ENCODE data around the gene SSH2. TPM values are rescaled to one million over a fixed set of nuclear protein-coding genes. Genes with fewer than 3 reads are reported as not detected.

SSH2 gene
- total and polyA plus RNA-seq, 2 donors (not counting 1 experiment from before 2014, with no cell fraction given), result 51.5 to 183 TPM

- Mint-ChIP-seq H3K4me1 (peaks cover 81% of the 10 kb centered on the region), H3K9me3 (ENCODE audit: insufficient read depth) (no peaks in the 10 kb centered on the region), H3K27me3 (no peaks in the 10 kb centered on the region), H3K27ac (peak overlapping the region; percentile 39), H3K4me3 (peak overlapping the region; percentile 8)
- no peak overlapping the region for H3K4me3 ChIP-seq (ENCODE audit: control extremely low read depth in 1 of 5, extremely low read depth in 1 of 5, insufficient read depth in 1 of 5, low read depth in 2 of 5, low read length in 4 of 5)
- ATAC-seq (ENCODE audit: low read depth) (no peak), DNase-seq (no peak)
- peaks cover 52 to 72% of the 10 kb centered on the region in 2 donors for H3K4me1 ChIP-seq (ENCODE audit: control insufficient read depth in 2 of 2, insufficient read depth in 2 of 2, low read length in 2 of 2)
- no peak overlapping the region for H3K4me2 ChIP-seq (replicated peaks; ENCODE audit: low read depth, low read length, poor library complexity, severe bottlenecking)
- peaks cover 0 to 10% (median 3%) of the 10 kb centered on the region in 3 donors for H3K9me3 ChIP-seq (ENCODE audit: control extremely low read depth in 1 of 3, control insufficient read depth in 2 of 3, insufficient read depth in 1 of 3, low read length in 2 of 3)
- H3K27me3 ChIP-seq (replicated peaks in 1 of 4; ENCODE audit: control extremely low read depth in 1 of 4, control insufficient read depth in 3 of 4, insufficient read depth in 4 of 4, low read length in 3 of 4), result no peaks in the 10 kb centered on the region
- H3K9ac ChIP-seq (ENCODE audit: low read length), result no peak overlapping the region
- H2AFZ ChIP-seq (ENCODE audit: insufficient read depth, low read depth, low read length, poor library complexity, severe bottlenecking), result no peak overlapping the region
- CTCF ChIA-PET, result interaction anchor here (0.7 to 4.2 kb wide), 3 partner anchors 50 to 220 kb away, joined by 3 to 16 read pairs (median 4); no protein-coding TSS in a partner anchor
- POLR2A ChIA-PET, result interaction anchor here (0.6 to 3.6 kb wide), 3 partner anchors 12 to 57 kb away, joined by 4 to 18 read pairs (median 7); no protein-coding TSS in a partner anchor
- H3K79me2 ChIP-seq (ENCODE audit: control insufficient read depth, insufficient read depth, low read length), result peaks cover 91% of the 10 kb centered on the region
- no peaks in the 10 kb centered on the region for H4K20me1 ChIP-seq (ENCODE audit: control insufficient read depth, insufficient read depth, low read length, poor library complexity, severe bottlenecking)
- WGBS (ENCODE audit: insufficient coverage), result 84% methylated on average over 3 of the region's 5 CpGs
- peak overlapping the region; percentile 15 to 31 for H3K27ac ChIP-seq (ENCODE audit: low read length in 2 of 2)
- intact Hi-C loops (cut with micrococcal nuclease), result no loop called here
- TF ChIP-seq EZH2 (IDR thresholded peaks at IDR 0.05; ENCODE audit: borderline replicate concordance, insufficient read depth, low read depth, low read length, poor library complexity, severe bottlenecking) (no peak), CTCF (IDR thresholded peaks at IDR 0.05) (no peak)
- peaks cover 4% of the 10 kb centered on the region in 2 experiments for H3K36me3 ChIP-seq (replicated peaks in 1 of 2; ENCODE audit: control extremely low read depth in 1 of 2, control insufficient read depth in 1 of 2, extremely low read depth in 1 of 2, insufficient read depth in 2 of 2, low read length in 1 of 2)
These were observed 219.1 kb downstream of the SSH2 start for GRCh38 chr17:29710891-29711418.

- Histone ChIP-seq H3K27ac (ENCODE audit: low read length in 2 of 2) (peak overlapping the region; percentile 15 to 31), H3K36me3 (replicated peaks in 1 of 2; ENCODE audit: control extremely low read depth in 1 of 2, control insufficient read depth in 1 of 2, extremely low read depth in 1 of 2, insufficient read depth in 2 of 2, low read length in 1 of 2) (peaks cover 0 to 4% of the 10 kb centered on the region in 2 experiments), H3K79me2 (ENCODE audit: control insufficient read depth, insufficient read depth, low read length) (peaks cover 89% of the 10 kb centered on the region), H3K9ac (ENCODE audit: low read length) (no peak overlapping the region), H2AFZ (ENCODE audit: insufficient read depth, low read depth, low read length, poor library complexity, severe bottlenecking) (no peak overlapping the region), H3K27me3 (replicated peaks in 1 of 4; ENCODE audit: control extremely low read depth in 1 of 4, control insufficient read depth in 3 of 4, insufficient read depth in 4 of 4, low read length in 3 of 4) (no peaks in the 10 kb centered on the region), H4K20me1 (ENCODE audit: control insufficient read depth, insufficient read depth, low read length, poor library complexity, severe bottlenecking) (no peaks in the 10 kb centered on the region), H3K4me2 (replicated peaks; ENCODE audit: low read depth, low read length, poor library complexity, severe bottlenecking) (no peak overlapping the region), H3K4me1 (ENCODE audit: control insufficient read depth in 2 of 2, insufficient read depth in 2 of 2, low read length in 2 of 2) (peaks cover 53 to 73% of the 10 kb centered on the region in 2 donors), H3K4me3 (ENCODE audit: control extremely low read depth in 1 of 5, extremely low read depth in 1 of 5, insufficient read depth in 1 of 5, low read depth in 2 of 5, low read length in 4 of 5) (no peak overlapping the region), H3K9me3 (ENCODE audit: control extremely low read depth in 1 of 3, control insufficient read depth in 2 of 3, insufficient read depth in 1 of 3, low read length in 2 of 3) (peaks cover 0 to 10% (median 3%) of the 10 kb centered on the region in 3 donors)
- Mint-ChIP-seq H3K27ac (peak overlapping the region; percentile 39), H3K9me3 (ENCODE audit: insufficient read depth) (no peaks in the 10 kb centered on the region), H3K4me3 (no peak overlapping the region), H3K27me3 (no peaks in the 10 kb centered on the region), H3K4me1 (peaks cover 79% of the 10 kb centered on the region)
- CTCF ChIA-PET, result interaction anchor here (4.2 kb wide), 1 partner anchor 69 kb away, joined by 16 read pairs; no protein-coding TSS in a partner anchor
- DNase-seq (no peak), ATAC-seq (ENCODE audit: low read depth) (no peak)
- no peak for TF ChIP-seq CTCF (IDR thresholded peaks at IDR 0.05)
- no peak for TF ChIP-seq EZH2 (IDR thresholded peaks at IDR 0.05; ENCODE audit: borderline replicate concordance, insufficient read depth, low read depth, low read length, poor library complexity, severe bottlenecking)
- POLR2A ChIA-PET, result interaction anchor here (1.3 to 3.6 kb wide), 2 partner anchors 12 to 50 kb away, joined by 7 to 18 read pairs; no protein-coding TSS in a partner anchor
- intact Hi-C loops (cut with micrococcal nuclease), result no loop called here
- no CpG with 5 or more reads among the region's 1 CpG for WGBS (ENCODE audit: insufficient coverage)
These were observed 219.5 kb downstream of the SSH2 start for GRCh38 chr17:29710520-29710884.

All from B cell (primary cell).